GM23338 (cell line): ENCODE results near the gene BRI3. TPM values are rescaled to one million over a fixed set of nuclear protein-coding genes. Genes with fewer than 3 reads are reported as not detected.

ENCODE experiments used
- ATAC-seq: fragments of 200-7000 bp; cut with Tn5 transposase; 3 replicates; pipeline ENCODE4 v1.9.1; 2020
- DNase-seq: peaks from one replicate; pipeline ENCODE4 v3.0.0-alpha.2; 2015; ENCODE audit warnings: low spot score
- H2AFZ ChIP-seq: fragments of 200-600 bp; sonication (generic); 2 replicates; pipeline ENCODE4 v1.8.0; 2016; ENCODE audit warnings: antibody characterized with exemption, mild to moderate bottlenecking, moderate library complexity
- H3F3A ChIP-seq: fragments of 200-600 bp; sonication (generic); replicated peaks from 2 replicates; pipeline ENCODE4 v1.8.0; 2017; ENCODE audit warnings: antibody characterized with exemption, mixed run types, low read depth
- H3K27ac ChIP-seq: fragments of 200-600 bp; sonication (generic); 2 replicates; pipeline ENCODE4 v1.6.1; 2016; ENCODE audit warnings: low read depth
- H3K27me3 ChIP-seq: fragments of 200-600 bp; sonication (generic); 2 replicates; pipeline ENCODE4 v1.8.0; 2016; ENCODE audit warnings: mild to moderate bottlenecking, mixed run types, moderate library complexity; ENCODE audit not compliant: insufficient read depth
- H3K36me3 ChIP-seq: fragments of 200-600 bp; sonication (generic); 2 replicates; pipeline ENCODE4 v1.8.0; 2016; ENCODE audit warnings: mild to moderate bottlenecking; ENCODE audit not compliant: insufficient read depth
- H3K4me1 ChIP-seq: fragments of 200-600 bp; sonication (generic); 2 replicates; pipeline ENCODE4 v1.8.0; 2016; ENCODE audit warnings: mild to moderate bottlenecking, moderate library complexity; ENCODE audit not compliant: insufficient read depth
- H3K4me2 ChIP-seq: fragments of 200-600 bp; sonication (generic); 2 replicates; pipeline ENCODE4 v1.7.1; 2017; ENCODE audit warnings: mixed run types
- H3K4me3 ChIP-seq: fragments of 200-600 bp; sonication (generic); 2 replicates; pipeline ENCODE4 v1.6.1; 2016; ENCODE audit warnings: mixed run types
- H3K79me2 ChIP-seq: fragments of 200-600 bp; sonication (generic); replicated peaks from 2 replicates; pipeline ENCODE4 v1.8.0; 2017; ENCODE audit warnings: mild to moderate bottlenecking; ENCODE audit not compliant: insufficient read depth
- H3K9me2 ChIP-seq: fragments of 200-600 bp; sonication (generic); 2 replicates; pipeline ENCODE4 v1.8.0; 2017; ENCODE audit not compliant: insufficient read depth
- H4K20me1 ChIP-seq: fragments of 200-600 bp; sonication (generic); replicated peaks from 2 replicates; pipeline ENCODE4 v1.8.0; 2017; ENCODE audit warnings: mild to moderate bottlenecking; ENCODE audit not compliant: insufficient read depth
- H3K27ac Mint-ChIP-seq: 2 replicates; pipeline ENCODE4 v1.8.0; 2020; ENCODE audit warnings: inconsistent platforms, mild to moderate bottlenecking, moderate library complexity, mixed read lengths
- H3K27me3 Mint-ChIP-seq: 3 replicates; pipeline ENCODE4 v1.8.0; 2022; ENCODE audit warnings: low read depth, mild to moderate bottlenecking, moderate library complexity, mixed read lengths, inconsistent platforms; ENCODE audit not compliant: insufficient read depth, poor library complexity
- H3K36me3 Mint-ChIP-seq: 3 replicates; pipeline ENCODE4 v1.8.0; 2021; ENCODE audit warnings: low read depth, mild to moderate bottlenecking, inconsistent platforms, moderate library complexity, mixed read lengths
- H3K4me1 Mint-ChIP-seq: 3 replicates; pipeline ENCODE4 v1.8.0; 2020; ENCODE audit warnings: mild to moderate bottlenecking, inconsistent platforms, mixed read lengths
- H3K4me3 Mint-ChIP-seq: 3 replicates; pipeline ENCODE4 v1.8.0; 2021; ENCODE audit warnings: moderate library complexity, mild to moderate bottlenecking, inconsistent platforms, mixed read lengths
- H3K9me3 Mint-ChIP-seq: 3 replicates; pipeline ENCODE4 v1.8.0; 2020; ENCODE audit warnings: moderate library complexity, mild to moderate bottlenecking, inconsistent platforms, mixed read lengths
- CREB1 ChIP-seq: fragments of 250-450 bp; sonication (Bioruptor Pico); IDR thresholded peaks from 2 replicates; pipeline ENCODE4 v1.5.0; 2020; ENCODE audit warnings: low read depth, mild to moderate bottlenecking, moderate library complexity
- ETS1 ChIP-seq: IDR thresholded peaks from 2 replicates; pipeline ENCODE4 v1.6.1; 2016; ENCODE audit warnings: antibody characterized with exemption
- EZH2 ChIP-seq: fragments of 200-600 bp; sonication (generic); IDR thresholded peaks from one replicate; pipeline ENCODE4 v1.8.0; 2017; ENCODE audit warnings: antibody characterized with exemption, mild to moderate bottlenecking, low read depth; ENCODE audit not compliant: unreplicated experiment
- EZH2phosphoT487 ChIP-seq: fragments of 200-600 bp; sonication (generic); IDR thresholded peaks from one replicate; pipeline ENCODE4 v1.8.1; 2018; ENCODE audit warnings: antibody characterized with exemption; ENCODE audit not compliant: unreplicated experiment
- JUNB ChIP-seq: IDR thresholded peaks from one replicate; pipeline ENCODE4 v1.6.1; 2016; ENCODE audit warnings: antibody characterized with exemption; ENCODE audit not compliant: unreplicated experiment
- NANOG ChIP-seq: IDR thresholded peaks from 2 replicates; pipeline ENCODE4 v1.6.1; 2016; ENCODE audit warnings: antibody characterized with exemption, borderline replicate concordance
- STAT1 ChIP-seq: IDR thresholded peaks from one replicate; pipeline ENCODE4 v1.6.1; 2016; ENCODE audit warnings: antibody characterized with exemption; ENCODE audit not compliant: unreplicated experiment
- ZNF114 ChIP-seq: fragments of 250-450 bp; sonication (Bioruptor Pico); IDR thresholded peaks from 2 replicates; pipeline ENCODE4 v1.5.0; 2020; ENCODE audit warnings: mild to moderate bottlenecking, moderate library complexity
- ZNF331 ChIP-seq: fragments of 250-450 bp; sonication (Bioruptor Pico); IDR thresholded peaks from 2 replicates; pipeline ENCODE4 v1.5.0; 2020; ENCODE audit warnings: low read depth, mild to moderate bottlenecking, moderate library complexity
- polyA plus RNA-seq: library from polyadenylated mRNA; unstranded; fragments of >200 nt; fragmentation: Nextera tagmentation; extraction: Ambion mirVana; gene quantifications from 2 replicates; pipeline ENCODE4 v1.2.1, GENCODE V29; 2016
- total RNA-seq: library from RNA; depleted of rRNA; stranded (reverse); fragments of >200 nt; shearing (Covaris generic); gene quantifications from 2 replicates; pipeline ENCODE4 v1.2.3, GENCODE V29; 2014
- TF ChIP-seq, protein P1 (sequence below): IDR thresholded peaks from one replicate; pipeline ENCODE4 v1.6.1; 2018; ENCODE audit warnings: antibody characterized with exemption; ENCODE audit not compliant: unreplicated experiment
- TF ChIP-seq, protein P2 (sequence below): fragments of 250-450 bp; sonication (Bioruptor Pico); IDR thresholded peaks from 2 replicates; pipeline ENCODE4 v1.5.0; 2020; ENCODE audit warnings: mild to moderate bottlenecking, moderate library complexity

The BRI3 gene
- total and polyA plus RNA-seq, 2 experiments from 2014 or later, result 21.7 to 66.1 TPM

DNA sequence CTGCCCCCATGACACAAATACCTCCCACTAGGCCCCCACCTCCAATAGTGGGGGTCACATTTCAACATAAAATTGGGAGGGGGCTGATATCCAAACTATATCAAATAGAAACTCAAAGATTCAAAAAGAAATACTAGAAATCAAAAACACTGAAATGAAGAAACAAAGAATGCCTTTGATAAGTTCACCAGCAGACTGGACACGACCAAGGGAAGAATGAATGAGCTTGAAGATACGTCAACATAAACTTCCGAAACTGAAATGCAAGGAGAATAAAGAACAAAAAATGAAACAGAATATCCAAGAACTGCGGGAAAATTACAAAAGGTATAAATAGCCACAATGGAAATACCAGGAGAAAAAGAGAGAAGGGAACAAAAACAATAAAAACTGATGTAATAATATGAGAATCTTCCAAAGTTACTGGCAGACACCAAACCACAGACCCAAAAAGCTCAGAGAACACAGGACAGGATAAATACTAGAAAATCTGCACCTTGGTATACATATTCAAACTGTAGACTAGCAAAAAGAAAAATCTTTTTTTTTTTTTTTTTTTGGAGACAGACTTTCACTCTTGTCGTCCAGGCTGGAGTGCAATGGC, 49.5 kb downstream of the BRI3 start:
- Histone ChIP-seq H3K36me3 (no peaks in the 10 kb centered on the region), H3K4me2 (no peak overlapping the region), H3K27ac (no peak overlapping the region), H3F3A (no peaks in the 10 kb centered on the region), H2AFZ (no peak overlapping the region), H3K79me2 (peaks cover 34% of the 10 kb centered on the region), H3K9me2 (no peaks in the 10 kb centered on the region), H3K4me3 (no peak overlapping the region), H3K27me3 (no peaks in the 10 kb centered on the region), H3K4me1 (peaks cover 3% of the 10 kb centered on the region), H4K20me1 (peaks cover 17% of the 10 kb centered on the region; the same call in 1 of the 2 replicates)
- Mint-ChIP-seq H3K27ac (no peak overlapping the region), H3K27me3 (peaks cover 6% of the 10 kb centered on the region), H3K36me3 (peaks cover 25% of the 10 kb centered on the region), H3K4me1 (peaks cover 13% of the 10 kb centered on the region), H3K9me3 (peaks cover 2% of the 10 kb centered on the region; the same call in 2 of the 3 replicates), H3K4me3 (no peak overlapping the region)
- TF ChIP-seq CREB1 (no peak), NANOG (no peak), EZH2 (no peak), ZNF114 (CRISPR knock-in tag) (no peak), ZNF331 (no peak), STAT1 (no peak), EZH2phosphoT487 (no peak), JUNB (no peak), ETS1 (no peak)
- TF ChIP-seq, protein P1, sequence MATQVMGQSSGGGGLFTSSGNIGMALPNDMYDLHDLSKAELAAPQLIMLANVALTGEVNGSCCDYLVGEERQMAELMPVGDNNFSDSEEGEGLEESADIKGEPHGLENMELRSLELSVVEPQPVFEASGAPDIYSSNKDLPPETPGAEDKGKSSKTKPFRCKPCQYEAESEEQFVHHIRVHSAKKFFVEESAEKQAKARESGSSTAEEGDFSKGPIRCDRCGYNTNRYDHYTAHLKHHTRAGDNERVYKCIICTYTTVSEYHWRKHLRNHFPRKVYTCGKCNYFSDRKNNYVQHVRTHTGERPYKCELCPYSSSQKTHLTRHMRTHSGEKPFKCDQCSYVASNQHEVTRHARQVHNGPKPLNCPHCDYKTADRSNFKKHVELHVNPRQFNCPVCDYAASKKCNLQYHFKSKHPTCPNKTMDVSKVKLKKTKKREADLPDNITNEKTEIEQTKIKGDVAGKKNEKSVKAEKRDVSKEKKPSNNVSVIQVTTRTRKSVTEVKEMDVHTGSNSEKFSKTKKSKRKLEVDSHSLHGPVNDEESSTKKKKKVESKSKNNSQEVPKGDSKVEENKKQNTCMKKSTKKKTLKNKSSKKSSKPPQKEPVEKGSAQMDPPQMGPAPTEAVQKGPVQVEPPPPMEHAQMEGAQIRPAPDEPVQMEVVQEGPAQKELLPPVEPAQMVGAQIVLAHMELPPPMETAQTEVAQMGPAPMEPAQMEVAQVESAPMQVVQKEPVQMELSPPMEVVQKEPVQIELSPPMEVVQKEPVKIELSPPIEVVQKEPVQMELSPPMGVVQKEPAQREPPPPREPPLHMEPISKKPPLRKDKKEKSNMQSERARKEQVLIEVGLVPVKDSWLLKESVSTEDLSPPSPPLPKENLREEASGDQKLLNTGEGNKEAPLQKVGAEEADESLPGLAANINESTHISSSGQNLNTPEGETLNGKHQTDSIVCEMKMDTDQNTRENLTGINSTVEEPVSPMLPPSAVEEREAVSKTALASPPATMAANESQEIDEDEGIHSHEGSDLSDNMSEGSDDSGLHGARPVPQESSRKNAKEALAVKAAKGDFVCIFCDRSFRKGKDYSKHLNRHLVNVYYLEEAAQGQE, result no peak
- TF ChIP-seq, protein P2, sequence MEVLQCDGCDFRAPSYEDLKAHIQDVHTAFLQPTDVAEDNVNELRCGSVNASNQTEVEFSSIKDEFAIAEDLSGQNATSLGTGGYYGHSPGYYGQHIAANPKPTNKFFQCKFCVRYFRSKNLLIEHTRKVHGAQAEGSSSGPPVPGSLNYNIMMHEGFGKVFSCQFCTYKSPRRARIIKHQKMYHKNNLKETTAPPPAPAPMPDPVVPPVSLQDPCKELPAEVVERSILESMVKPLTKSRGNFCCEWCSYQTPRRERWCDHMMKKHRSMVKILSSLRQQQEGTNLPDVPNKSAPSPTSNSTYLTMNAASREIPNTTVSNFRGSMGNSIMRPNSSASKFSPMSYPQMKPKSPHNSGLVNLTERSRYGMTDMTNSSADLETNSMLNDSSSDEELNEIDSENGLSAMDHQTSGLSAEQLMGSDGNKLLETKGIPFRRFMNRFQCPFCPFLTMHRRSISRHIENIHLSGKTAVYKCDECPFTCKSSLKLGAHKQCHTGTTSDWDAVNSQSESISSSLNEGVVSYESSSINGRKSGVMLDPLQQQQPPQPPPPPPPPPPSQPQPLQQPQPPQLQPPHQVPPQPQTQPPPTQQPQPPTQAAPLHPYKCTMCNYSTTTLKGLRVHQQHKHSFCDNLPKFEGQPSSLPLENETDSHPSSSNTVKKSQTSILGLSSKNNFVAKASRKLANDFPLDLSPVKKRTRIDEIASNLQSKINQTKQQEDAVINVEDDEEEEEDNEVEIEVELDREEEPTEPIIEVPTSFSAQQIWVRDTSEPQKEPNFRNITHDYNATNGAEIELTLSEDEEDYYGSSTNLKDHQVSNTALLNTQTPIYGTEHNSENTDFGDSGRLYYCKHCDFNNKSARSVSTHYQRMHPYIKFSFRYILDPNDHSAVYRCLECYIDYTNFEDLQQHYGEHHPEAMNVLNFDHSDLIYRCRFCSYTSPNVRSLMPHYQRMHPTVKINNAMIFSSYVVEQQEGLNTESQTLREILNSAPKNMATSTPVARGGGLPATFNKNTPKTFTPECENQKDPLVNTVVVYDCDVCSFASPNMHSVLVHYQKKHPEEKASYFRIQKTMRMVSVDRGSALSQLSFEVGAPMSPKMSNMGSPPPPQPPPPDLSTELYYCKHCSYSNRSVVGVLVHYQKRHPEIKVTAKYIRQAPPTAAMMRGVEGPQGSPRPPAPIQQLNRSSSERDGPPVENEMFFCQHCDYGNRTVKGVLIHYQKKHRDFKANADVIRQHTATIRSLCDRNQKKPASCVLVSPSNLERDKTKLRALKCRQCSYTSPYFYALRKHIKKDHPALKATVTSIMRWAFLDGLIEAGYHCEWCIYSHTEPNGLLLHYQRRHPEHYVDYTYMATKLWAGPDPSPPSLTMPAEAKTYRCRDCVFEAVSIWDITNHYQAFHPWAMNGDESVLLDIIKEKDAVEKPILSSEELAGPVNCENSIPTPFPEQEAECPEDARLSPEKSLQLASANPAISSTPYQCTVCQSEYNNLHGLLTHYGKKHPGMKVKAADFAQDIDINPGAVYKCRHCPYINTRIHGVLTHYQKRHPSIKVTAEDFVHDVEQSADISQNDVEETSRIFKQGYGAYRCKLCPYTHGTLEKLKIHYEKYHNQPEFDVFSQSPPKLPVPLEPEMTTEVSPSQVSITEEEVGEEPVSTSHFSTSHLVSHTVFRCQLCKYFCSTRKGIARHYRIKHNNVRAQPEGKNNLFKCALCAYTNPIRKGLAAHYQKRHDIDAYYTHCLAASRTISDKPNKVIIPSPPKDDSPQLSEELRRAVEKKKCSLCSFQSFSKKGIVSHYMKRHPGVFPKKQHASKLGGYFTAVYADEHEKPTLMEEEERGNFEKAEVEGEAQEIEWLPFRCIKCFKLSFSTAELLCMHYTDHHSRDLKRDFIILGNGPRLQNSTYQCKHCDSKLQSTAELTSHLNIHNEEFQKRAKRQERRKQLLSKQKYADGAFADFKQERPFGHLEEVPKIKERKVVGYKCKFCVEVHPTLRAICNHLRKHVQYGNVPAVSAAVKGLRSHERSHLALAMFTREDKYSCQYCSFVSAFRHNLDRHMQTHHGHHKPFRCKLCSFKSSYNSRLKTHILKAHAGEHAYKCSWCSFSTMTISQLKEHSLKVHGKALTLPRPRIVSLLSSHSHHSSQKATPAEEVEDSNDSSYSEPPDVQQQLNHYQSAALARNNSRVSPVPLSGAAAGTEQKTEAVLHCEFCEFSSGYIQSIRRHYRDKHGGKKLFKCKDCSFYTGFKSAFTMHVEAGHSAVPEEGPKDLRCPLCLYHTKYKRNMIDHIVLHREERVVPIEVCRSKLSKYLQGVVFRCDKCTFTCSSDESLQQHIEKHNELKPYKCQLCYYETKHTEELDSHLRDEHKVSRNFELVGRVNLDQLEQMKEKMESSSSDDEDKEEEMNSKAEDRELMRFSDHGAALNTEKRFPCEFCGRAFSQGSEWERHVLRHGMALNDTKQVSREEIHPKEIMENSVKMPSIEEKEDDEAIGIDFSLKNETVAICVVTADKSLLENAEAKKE (CRISPR knock-in tag), result no peak
- no peak for DNase-seq
- ATAC-seq, result no peak
